SK-N-SH (cell line): ENCODE results near the gene TANK. TPM values are rescaled to one million over a fixed set of nuclear protein-coding genes. Genes with fewer than 3 reads are reported as not detected.

Experiments
- CTCF ChIA-PET: fragments of 300-600, 350-600 bp; formaldehyde crosslinking; extraction: SDS; loops from one replicate; lab custom pipeline; 2021; lab: Yijun Ruan, JAX
- POLR2A ChIA-PET: fragments of 350-600 bp; sonication (Branson Sonifier 250); formaldehyde crosslinking; extraction: SDS; loops from one replicate; lab custom pipeline; 2020; ENCODE audit warnings: antibody characterized with exemption, inconsistent platforms; lab: Yijun Ruan, JAX
- DNase-seq: peaks from one replicate; pipeline ENCODE4 v3.0.0; 2012
- H2AFZ ChIP-seq: fragments of 200-600 bp; sonication (generic); 2 replicates; pipeline ENCODE4 v1.8.1; 2016; ENCODE audit warnings: antibody characterized with exemption, mild to moderate bottlenecking, low read depth
- H3F3A ChIP-seq: fragments of 200-600 bp; sonication (generic); replicated peaks from 2 replicates; pipeline ENCODE3; 2016; ENCODE audit warnings: antibody characterized with exemption, mild to moderate bottlenecking; ENCODE audit not compliant: insufficient read depth
- H3K27ac ChIP-seq, 2 experiments: fragments of 200-500 bp in 1 of 2; fragments of 200-600 bp in 1 of 2; sonication (Bioruptor generic) in 1 of 2; sonication (generic), shearing (Covaris generic) in 1 of 2; 2 replicates each; pipeline versions ENCODE4 v1.5.1 to v1.6.1; 2014 to 2016; ENCODE audit warnings: low read depth in 2 of 2, inconsistent platforms in 1 of 2, low read length in 1 of 2, mild to moderate bottlenecking in 1 of 2, mixed read lengths in 1 of 2
- H3K27me3 ChIP-seq: fragments of 200-600 bp; sonication (generic), shearing (Covaris generic); 2 replicates; pipeline ENCODE4 v1.6.1; 2016; ENCODE audit warnings: mixed run types; ENCODE audit not compliant: insufficient read depth
- H3K36me3 ChIP-seq, 2 experiments: fragments of 200-500 bp in 1 of 2; fragments of 200-600 bp in 1 of 2; sonication (Bioruptor generic) in 1 of 2; sonication (generic) in 1 of 2; replicated peaks in 1 of 2; 2 replicates each; pipeline versions ENCODE3 to v1.5.1; 2014 to 2016; ENCODE audit warnings: low read length in 1 of 2, mild to moderate bottlenecking in 1 of 2; ENCODE audit not compliant: insufficient read depth in 2 of 2, control insufficient read depth in 1 of 2
- H3K4me1 ChIP-seq, 2 experiments: fragments of 200-500 bp in 1 of 2; fragments of 200-600 bp in 1 of 2; sonication (Bioruptor generic) in 1 of 2; sonication (generic), shearing (Covaris generic) in 1 of 2; 2 replicates each; pipeline versions ENCODE4 v1.5.1 to v1.6.1; 2014 to 2016; ENCODE audit warnings: low read depth in 1 of 2, low read length in 1 of 2, mixed run types in 1 of 2; ENCODE audit not compliant: insufficient read depth in 2 of 2, control insufficient read depth in 1 of 2
- H3K4me2 ChIP-seq: fragments of 200-600 bp; sonication (generic), shearing (Covaris generic); 2 replicates; pipeline ENCODE4 v1.6.1; 2017; ENCODE audit warnings: mixed run types
- H3K4me3 ChIP-seq, 2 experiments: fragments of 200-500 bp in 1 of 2; fragments of 200-600 bp in 1 of 2; sonication (Bioruptor generic) in 1 of 2; sonication (generic), shearing (Covaris generic) in 1 of 2; 2 replicates each; pipeline versions ENCODE4 v1.5.1 to v1.8.1; 2014 to 2016; ENCODE audit warnings: low read depth in 2 of 2, inconsistent platforms in 1 of 2, low read length in 1 of 2, mild to moderate bottlenecking in 1 of 2, mixed read lengths in 1 of 2, moderate library complexity in 1 of 2
- H3K79me2 ChIP-seq: fragments of 200-600 bp; sonication (generic); 2 replicates; pipeline ENCODE4 v1.8.1; 2017; ENCODE audit warnings: mild to moderate bottlenecking; ENCODE audit not compliant: insufficient read depth
- H3K9ac ChIP-seq: fragments of 200-600 bp; sonication (generic); 2 replicates; pipeline ENCODE4 v1.6.1; 2017; ENCODE audit warnings: mixed run types
- H3K9me2 ChIP-seq: fragments of 200-600 bp; sonication (generic); 2 replicates; pipeline ENCODE4 v1.6.1; 2017; ENCODE audit warnings: mixed run types
- H3K9me3 ChIP-seq: fragments of 200-600 bp; sonication (generic); 2 replicates; pipeline ENCODE4 v1.6.1; 2017; ENCODE audit warnings: mixed run types, mild to moderate bottlenecking, moderate library complexity
- H4K20me1 ChIP-seq: fragments of 200-600 bp; sonication (generic); 2 replicates; pipeline ENCODE4 v1.6.1; 2017; ENCODE audit warnings: mild to moderate bottlenecking, mixed run types; ENCODE audit not compliant: insufficient read depth
- FOXJ3 ChIP-seq: sonication (generic); formaldehyde crosslinking; IDR thresholded peaks from 2 replicates; pipeline ENCODE4 v1.5.1; 2020; ENCODE audit warnings: mild to moderate bottlenecking, missing genetic modification reagents
- MXI1 ChIP-seq: IDR thresholded peaks from 2 replicates; pipeline ENCODE4 v1.6.1; 2012; ENCODE audit warnings: mild to moderate bottlenecking, low read depth, low read length, improper control_type of control experiment
- NRF1 ChIP-seq: IDR thresholded peaks from 2 replicates; pipeline ENCODE4 v1.6.1; 2012; ENCODE audit warnings: low read depth, mild to moderate bottlenecking, low read length
- RAD21 ChIP-seq: IDR thresholded peaks from 2 replicates; pipeline ENCODE4 v1.6.1; 2012; ENCODE audit warnings: mild to moderate bottlenecking, low read length
- RCOR1 ChIP-seq: fragments of 150-350 bp; IDR thresholded peaks from 2 replicates; pipeline ENCODE4 v1.6.1; 2017; ENCODE audit warnings: antibody characterized with exemption, low read length
- TAF1 ChIP-seq: IDR thresholded peaks from 2 replicates; pipeline ENCODE4 v1.6.1; 2012; ENCODE audit warnings: low read depth, mild to moderate bottlenecking, low read length, moderate library complexity, borderline replicate concordance
- polyA plus RNA-seq, 3 experiments: library from polyadenylated mRNA; depleted of rRNA; stranded (reverse); fragments of >200 nt; gene quantifications; 2 replicates each; pipeline ENCODE4 v1.2.3, GENCODE V29; 2012
- TF ChIP-seq, protein P1 (sequence below): IDR thresholded peaks from 2 replicates; pipeline ENCODE4 v1.6.1; 2012; ENCODE audit warnings: mild to moderate bottlenecking, low read depth, low read length, moderate library complexity
- TF ChIP-seq, protein P2 (sequence below): fragments of 200-600 bp; sonication (generic); IDR thresholded peaks from 2 replicates; pipeline ENCODE4 v1.6.1; 2017; ENCODE audit warnings: antibody characterized with exemption, mild to moderate bottlenecking, moderate library complexity
- TF ChIP-seq, protein P3 (sequence below): IDR thresholded peaks from 2 replicates; pipeline ENCODE4 v1.4.0; 2012; ENCODE audit warnings: low read depth, borderline replicate concordance
- TF ChIP-seq, protein P4 (sequence below): IDR thresholded peaks from 2 replicates; pipeline ENCODE4 v1.4.0; 2012; ENCODE audit warnings: low read depth
- TF ChIP-seq, protein P5 (sequence below): IDR thresholded peaks from 2 replicates; pipeline ENCODE4; 2012
- TF ChIP-seq, protein P6 (sequence below): fragments of 150-350 bp; IDR thresholded peaks from 2 replicates; pipeline ENCODE4 v1.6.1; 2016; ENCODE audit warnings: mild to moderate bottlenecking, low read depth, low read length

The TANK gene
- polyA plus RNA-seq, 1 of the 3 experiments (the other 2 are of a cell fraction), result 25.7 TPM

DNA sequence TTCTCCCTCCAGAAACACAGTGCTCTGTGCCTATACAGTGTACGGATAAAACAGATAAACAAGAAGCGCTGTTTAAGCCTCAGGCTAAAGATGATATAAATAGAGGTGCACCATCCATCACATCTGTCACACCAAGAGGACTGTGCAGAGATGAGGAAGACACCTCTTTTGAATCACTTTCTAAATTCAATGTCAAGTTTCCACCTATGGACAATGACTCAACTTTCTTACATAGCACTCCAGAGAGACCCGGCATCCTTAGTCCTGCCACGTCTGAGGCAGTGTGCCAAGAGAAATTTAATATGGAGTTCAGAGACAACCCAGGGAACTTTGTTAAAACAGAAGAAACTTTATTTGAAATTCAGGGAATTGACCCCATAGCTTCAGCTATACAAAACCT lies 70.7 kb downstream of the TANK start (continued):
- TF ChIP-seq, protein P1, sequence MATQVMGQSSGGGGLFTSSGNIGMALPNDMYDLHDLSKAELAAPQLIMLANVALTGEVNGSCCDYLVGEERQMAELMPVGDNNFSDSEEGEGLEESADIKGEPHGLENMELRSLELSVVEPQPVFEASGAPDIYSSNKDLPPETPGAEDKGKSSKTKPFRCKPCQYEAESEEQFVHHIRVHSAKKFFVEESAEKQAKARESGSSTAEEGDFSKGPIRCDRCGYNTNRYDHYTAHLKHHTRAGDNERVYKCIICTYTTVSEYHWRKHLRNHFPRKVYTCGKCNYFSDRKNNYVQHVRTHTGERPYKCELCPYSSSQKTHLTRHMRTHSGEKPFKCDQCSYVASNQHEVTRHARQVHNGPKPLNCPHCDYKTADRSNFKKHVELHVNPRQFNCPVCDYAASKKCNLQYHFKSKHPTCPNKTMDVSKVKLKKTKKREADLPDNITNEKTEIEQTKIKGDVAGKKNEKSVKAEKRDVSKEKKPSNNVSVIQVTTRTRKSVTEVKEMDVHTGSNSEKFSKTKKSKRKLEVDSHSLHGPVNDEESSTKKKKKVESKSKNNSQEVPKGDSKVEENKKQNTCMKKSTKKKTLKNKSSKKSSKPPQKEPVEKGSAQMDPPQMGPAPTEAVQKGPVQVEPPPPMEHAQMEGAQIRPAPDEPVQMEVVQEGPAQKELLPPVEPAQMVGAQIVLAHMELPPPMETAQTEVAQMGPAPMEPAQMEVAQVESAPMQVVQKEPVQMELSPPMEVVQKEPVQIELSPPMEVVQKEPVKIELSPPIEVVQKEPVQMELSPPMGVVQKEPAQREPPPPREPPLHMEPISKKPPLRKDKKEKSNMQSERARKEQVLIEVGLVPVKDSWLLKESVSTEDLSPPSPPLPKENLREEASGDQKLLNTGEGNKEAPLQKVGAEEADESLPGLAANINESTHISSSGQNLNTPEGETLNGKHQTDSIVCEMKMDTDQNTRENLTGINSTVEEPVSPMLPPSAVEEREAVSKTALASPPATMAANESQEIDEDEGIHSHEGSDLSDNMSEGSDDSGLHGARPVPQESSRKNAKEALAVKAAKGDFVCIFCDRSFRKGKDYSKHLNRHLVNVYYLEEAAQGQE, result no peak
- TF ChIP-seq, protein P2, sequence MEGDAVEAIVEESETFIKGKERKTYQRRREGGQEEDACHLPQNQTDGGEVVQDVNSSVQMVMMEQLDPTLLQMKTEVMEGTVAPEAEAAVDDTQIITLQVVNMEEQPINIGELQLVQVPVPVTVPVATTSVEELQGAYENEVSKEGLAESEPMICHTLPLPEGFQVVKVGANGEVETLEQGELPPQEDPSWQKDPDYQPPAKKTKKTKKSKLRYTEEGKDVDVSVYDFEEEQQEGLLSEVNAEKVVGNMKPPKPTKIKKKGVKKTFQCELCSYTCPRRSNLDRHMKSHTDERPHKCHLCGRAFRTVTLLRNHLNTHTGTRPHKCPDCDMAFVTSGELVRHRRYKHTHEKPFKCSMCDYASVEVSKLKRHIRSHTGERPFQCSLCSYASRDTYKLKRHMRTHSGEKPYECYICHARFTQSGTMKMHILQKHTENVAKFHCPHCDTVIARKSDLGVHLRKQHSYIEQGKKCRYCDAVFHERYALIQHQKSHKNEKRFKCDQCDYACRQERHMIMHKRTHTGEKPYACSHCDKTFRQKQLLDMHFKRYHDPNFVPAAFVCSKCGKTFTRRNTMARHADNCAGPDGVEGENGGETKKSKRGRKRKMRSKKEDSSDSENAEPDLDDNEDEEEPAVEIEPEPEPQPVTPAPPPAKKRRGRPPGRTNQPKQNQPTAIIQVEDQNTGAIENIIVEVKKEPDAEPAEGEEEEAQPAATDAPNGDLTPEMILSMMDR, result no peak
- TF ChIP-seq, protein P3, sequence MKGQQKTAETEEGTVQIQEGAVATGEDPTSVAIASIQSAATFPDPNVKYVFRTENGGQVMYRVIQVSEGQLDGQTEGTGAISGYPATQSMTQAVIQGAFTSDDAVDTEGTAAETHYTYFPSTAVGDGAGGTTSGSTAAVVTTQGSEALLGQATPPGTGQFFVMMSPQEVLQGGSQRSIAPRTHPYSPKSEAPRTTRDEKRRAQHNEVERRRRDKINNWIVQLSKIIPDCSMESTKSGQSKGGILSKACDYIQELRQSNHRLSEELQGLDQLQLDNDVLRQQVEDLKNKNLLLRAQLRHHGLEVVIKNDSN, result no peak
- TF ChIP-seq MXI1 (no peak), TAF1 (no peak), RCOR1 (no peak), RAD21 (no peak)
- TF ChIP-seq, protein P4, sequence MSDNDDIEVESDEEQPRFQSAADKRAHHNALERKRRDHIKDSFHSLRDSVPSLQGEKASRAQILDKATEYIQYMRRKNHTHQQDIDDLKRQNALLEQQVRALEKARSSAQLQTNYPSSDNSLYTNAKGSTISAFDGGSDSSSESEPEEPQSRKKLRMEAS, result no peak
- TF ChIP-seq, all 33 proteins: peak for 0

DNA sequence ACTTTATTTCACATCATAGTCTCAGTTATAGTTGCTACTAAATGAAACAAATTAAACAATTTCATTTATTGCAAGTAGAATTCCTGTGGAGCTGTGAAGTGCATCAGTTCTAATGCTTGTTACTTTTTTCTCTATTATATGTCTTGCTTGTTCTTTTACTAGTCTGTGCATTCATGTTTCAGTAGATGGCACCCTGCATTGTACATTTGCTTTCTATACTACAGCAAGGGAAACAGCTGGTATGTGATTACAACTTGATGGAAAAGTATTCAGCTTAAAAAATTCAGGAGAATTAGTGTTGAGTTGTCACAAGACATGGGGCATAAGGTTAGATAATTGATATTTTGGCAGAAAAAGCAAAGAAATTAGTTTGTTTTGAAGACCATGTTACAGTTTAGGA lies 72.3 kb downstream of the TANK start:
- Histone ChIP-seq H3K27ac (no peak overlapping the region), H3K9me2 (no peaks in the 10 kb centered on the region), H3K9ac (no peak overlapping the region), H3K4me1 (peaks cover 5 to 15% of the 10 kb centered on the region in 2 experiments; a peak in 3 of 4 replicates), H2AFZ (no peak overlapping the region), H4K20me1 (no peaks in the 10 kb centered on the region), H3K9me3 (no peaks in the 10 kb centered on the region), H3K27me3 (no peaks in the 10 kb centered on the region)
- CTCF ChIA-PET, result interaction anchor here (1.2 to 12.3 kb wide), 5 partner anchors 9 to 41 kb away, joined by 3 to 110 read pairs (median 14); no protein-coding TSS in a partner anchor
- TF ChIP-seq, protein P5, sequence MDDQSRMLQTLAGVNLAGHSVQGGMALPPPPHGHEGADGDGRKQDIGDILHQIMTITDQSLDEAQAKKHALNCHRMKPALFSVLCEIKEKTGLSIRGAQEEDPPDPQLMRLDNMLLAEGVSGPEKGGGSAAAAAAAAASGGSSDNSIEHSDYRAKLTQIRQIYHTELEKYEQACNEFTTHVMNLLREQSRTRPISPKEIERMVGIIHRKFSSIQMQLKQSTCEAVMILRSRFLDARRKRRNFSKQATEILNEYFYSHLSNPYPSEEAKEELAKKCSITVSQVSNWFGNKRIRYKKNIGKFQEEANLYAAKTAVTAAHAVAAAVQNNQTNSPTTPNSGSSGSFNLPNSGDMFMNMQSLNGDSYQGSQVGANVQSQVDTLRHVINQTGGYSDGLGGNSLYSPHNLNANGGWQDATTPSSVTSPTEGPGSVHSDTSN, result no peak
- TF ChIP-seq, protein P4, result no peak
- TF ChIP-seq, protein P6, sequence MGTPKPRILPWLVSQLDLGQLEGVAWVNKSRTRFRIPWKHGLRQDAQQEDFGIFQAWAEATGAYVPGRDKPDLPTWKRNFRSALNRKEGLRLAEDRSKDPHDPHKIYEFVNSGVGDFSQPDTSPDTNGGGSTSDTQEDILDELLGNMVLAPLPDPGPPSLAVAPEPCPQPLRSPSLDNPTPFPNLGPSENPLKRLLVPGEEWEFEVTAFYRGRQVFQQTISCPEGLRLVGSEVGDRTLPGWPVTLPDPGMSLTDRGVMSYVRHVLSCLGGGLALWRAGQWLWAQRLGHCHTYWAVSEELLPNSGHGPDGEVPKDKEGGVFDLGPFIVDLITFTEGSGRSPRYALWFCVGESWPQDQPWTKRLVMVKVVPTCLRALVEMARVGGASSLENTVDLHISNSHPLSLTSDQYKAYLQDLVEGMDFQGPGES, result no peak
- TF ChIP-seq MXI1, result no peak
- no peak for TF ChIP-seq NRF1
- no peak for TF ChIP-seq FOXJ3
- TF ChIP-seq, all 33 proteins: peak for 0
- Histone ChIP-seq H3K79me2 (no peaks in the 10 kb centered on the region), H3K4me3 (no peak overlapping the region), H3F3A (peaks cover 13% of the 10 kb centered on the region), H3K4me2 (no peak overlapping the region), H3K36me3 (peaks cover 39 to 42% of the 10 kb centered on the region in 2 experiments)
- DNase-seq, result no peak
- POLR2A ChIA-PET, result no interaction called here
